ENCODE results near the gene SERPINI1. TPM values are rescaled to one million over a fixed set of nuclear protein-coding genes. Genes with fewer than 3 reads are reported as not detected.

The SERPINI1 gene
- polyA plus RNA-seq, 12 donors = 6.0 to 17.3 (median 9.2) TPM; not detected in 2

GRCh38 chr3:167844528-167844927 is 109.0 kb downstream of the SERPINI1 start:
- no peak for DNase-seq

GRCh38 chr3:167851171-167851570 is 115.7 kb downstream of the SERPINI1 start:
- DNase-seq = no peak

GRCh38 chr3:167851749-167852148 is 116.2 kb downstream of the SERPINI1 start:
- no peak for DNase-seq

GRCh38 chr3:167852216-167852615 is 116.7 kb downstream of the SERPINI1 start:
- peak; percentile 21 for DNase-seq

GRCh38 chr3:167854063-167854462 is 118.5 kb downstream of the SERPINI1 start:
- DNase-seq = no peak

GRCh38 chr3:167854846-167855245 is 119.3 kb downstream of the SERPINI1 start:
- no peak for DNase-seq

- DNase-seq = no peak
Observed at GRCh38 chr3:167855306-167855705, 119.8 kb downstream of the SERPINI1 start.

GRCh38 chr3:167858865-167859264 is 123.3 kb downstream of the SERPINI1 start:
- DNase-seq = no peak

GRCh38 chr3:167859610-167860009 is 124.1 kb downstream of the SERPINI1 start:
- no peak for DNase-seq

- no peak for DNase-seq
Observed at GRCh38 chr3:167861649-167862048, 126.1 kb downstream of the SERPINI1 start.

GRCh38 chr3:167862104-167862730 is 126.7 kb downstream of the SERPINI1 start:
- no peak for DNase-seq

GRCh38 chr3:167863811-167864551 is 128.5 kb downstream of the SERPINI1 start:
- no peak for DNase-seq

- DNase-seq = peak; percentile 31
Observed at GRCh38 chr3:167864552-167864874, 129.0 kb downstream of the SERPINI1 start.

GRCh38 chr3:167866331-167866730 is 130.8 kb downstream of the SERPINI1 start:
- no peak for DNase-seq

- no peak for DNase-seq
Observed at GRCh38 chr3:167867981-167868380, 132.5 kb downstream of the SERPINI1 start.

GRCh38 chr3:167870181-167870580 is 134.7 kb downstream of the SERPINI1 start:
- DNase-seq = no peak

- no peak for DNase-seq
Observed at GRCh38 chr3:167870759-167871158, 135.2 kb downstream of the SERPINI1 start.

- no peak for DNase-seq
Observed at GRCh38 chr3:167872032-167872431, 136.5 kb downstream of the SERPINI1 start.

GRCh38 chr3:167872941-167873340 is 137.4 kb downstream of the SERPINI1 start:
- DNase-seq = no peak

- DNase-seq = no peak
Observed at GRCh38 chr3:167874671-167875372, 139.3 kb downstream of the SERPINI1 start.
